ENCODE measurements around the gene FYB1. TPM values are rescaled to one million over a fixed set of nuclear protein-coding genes. Genes with fewer than 3 reads are reported as not detected.

The FYB1 gene
- total and polyA plus RNA-seq, 2 of the 4 experiments (the other 2 are of a cell fraction), result not detected

DNA sequence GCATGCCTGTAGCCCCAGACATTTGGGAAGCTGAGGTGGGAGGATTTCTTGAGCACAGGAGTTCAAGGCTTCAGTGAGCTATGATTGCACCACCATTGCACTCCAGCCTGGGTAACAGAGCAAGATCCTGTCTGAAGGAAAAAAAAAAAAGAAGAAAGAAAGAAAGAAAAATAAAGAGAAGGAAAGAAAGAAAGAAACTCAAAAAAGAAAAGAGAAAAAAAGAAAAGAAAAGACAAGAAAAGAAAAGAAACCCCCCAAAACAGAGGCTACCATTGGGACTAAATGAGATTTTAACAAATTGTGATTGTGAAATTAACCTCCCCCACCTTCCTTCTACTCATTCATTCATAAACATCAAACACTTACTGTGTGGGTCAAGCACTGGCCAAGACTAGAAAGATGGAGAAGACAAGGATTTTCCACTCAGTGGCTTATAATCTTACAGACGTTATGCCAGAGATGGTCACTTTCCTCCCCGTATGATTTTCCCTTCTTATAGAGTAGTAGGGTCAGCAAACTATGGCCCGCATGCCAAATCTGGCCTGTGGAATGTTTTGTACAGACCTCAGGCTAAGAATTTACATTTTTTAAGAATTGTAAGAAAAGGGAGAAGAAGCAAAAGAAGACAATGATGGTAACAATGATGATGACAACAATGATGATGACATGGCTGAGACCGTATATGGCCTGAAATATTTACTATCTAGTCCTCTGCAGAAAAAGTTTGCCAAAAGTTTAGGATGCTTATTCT lies 1.1 kb upstream of the FYB1 start:
- no peak overlapping the region for H3K23ac ChIP-seq (ENCODE audit: low read depth, low read length)
- H3K14ac ChIP-seq (replicated peaks; ENCODE audit: low read depth, low read length), result no peak overlapping the region
- no peak for DNase-seq
- H3K9ac ChIP-seq (ENCODE audit: low read depth, low read length), result no peak overlapping the region
- ChIA-PET CTCF (interaction anchor here (1.7 kb wide), 1 partner anchor 63 kb away, joined by 5 read pairs; no protein-coding TSS in a partner anchor), POLR2A (ENCODE audit: unreplicated experiment) (no interaction called here)
- H4K91ac ChIP-seq (ENCODE audit: insufficient read depth, low read depth, low read length), result no peak overlapping the region
- no peak overlapping the region for H4K8ac ChIP-seq (ENCODE audit: low read depth in 2 of 2, low read length in 2 of 2)
- no peaks in the 10 kb centered on the region for H3K4me1 ChIP-seq (ENCODE audit: control insufficient read depth, insufficient read depth, low read length)
- H3K4me3 ChIP-seq (ENCODE audit: insufficient read depth, low read depth, low read length), result no peak overlapping the region
- no CpG with 5 or more reads among the region's 4 CpGs for WGBS, 2 experiments (ENCODE audit: extremely low coverage in 2 of 2, insufficient read length in 1 of 2)
- H2AK5ac ChIP-seq (ENCODE audit: low read depth, low read length), result no peak overlapping the region
- no peaks in the 10 kb centered on the region for H3K9me3 ChIP-seq (ENCODE audit: control insufficient read depth, insufficient read depth, low read length)
- in situ Hi-C loops (cut with MboI; ENCODE audit: low sequenced_read_pairs) (loop anchor here (25.0 kb wide), 1 partner anchor 342 kb away; no protein-coding TSS in a partner anchor), intact Hi-C loops (cut with micrococcal nuclease) (no loop called here), dilution Hi-C loops (cut with HindIII; ENCODE audit: low sequenced_read_pairs, unreplicated experiment) (no loop called here)
- H3K9me1 ChIP-seq (ENCODE audit: insufficient read depth, low read length), result no peaks in the 10 kb centered on the region
- H3K36me3 ChIP-seq (ENCODE audit: control insufficient read depth, insufficient read depth, low read length), result no peaks in the 10 kb centered on the region
- no peaks in the 10 kb centered on the region for H4K20me1 ChIP-seq (ENCODE audit: insufficient read depth, low read length)
- H3K56ac ChIP-seq (ENCODE audit: extremely low read depth, insufficient read depth, low read length), result no peak overlapping the region
- no peak overlapping the region for H2AK9ac ChIP-seq (replicated peaks; ENCODE audit: low read depth, low read length, poor library complexity)
- no peaks in the 10 kb centered on the region for H3K79me1 ChIP-seq (ENCODE audit: low read depth in 1 of 2, low read length in 2 of 2)
- H3K4me2 ChIP-seq (ENCODE audit: low read depth, low read length), result no peak overlapping the region
- H3K27me3 ChIP-seq (ENCODE audit: control insufficient read depth, insufficient read depth, low read length), result peaks cover 2% of the 10 kb centered on the region
- no peak overlapping the region for H2BK120ac ChIP-seq (ENCODE audit: low read depth, low read length)
- H3K27ac ChIP-seq (ENCODE audit: insufficient read depth, low read length), result no peak overlapping the region
- BruUV-seq (replicated peaks), result no TSS peak
- H3K4ac ChIP-seq (ENCODE audit: low read depth, low read length), result no peak overlapping the region
- ATAC-seq (ENCODE audit: low read depth), result no peak
- H2BK5ac ChIP-seq (ENCODE audit: low read depth, low read length, poor library complexity, severe bottlenecking), result no peak overlapping the region
- H3K18ac ChIP-seq (ENCODE audit: low read depth, low read length), result no peak overlapping the region
- H2AFZ ChIP-seq (replicated peaks; ENCODE audit: low read length, poor library complexity), result no peak overlapping the region
- H2BK15ac ChIP-seq (ENCODE audit: low read depth, low read length), result no peak overlapping the region
- H4K5ac ChIP-seq (ENCODE audit: low read depth, low read length), result no peak overlapping the region
- H2BK20ac ChIP-seq (ENCODE audit: low read depth, low read length), result no peak overlapping the region
- no peak for TF ChIP-seq CHD1 (IDR thresholded peaks at IDR 0.05; ENCODE audit: low read depth, low read length)
